GM06990 (cell line): ENCODE measurements around the gene USP24.

Source experiments
- DNase-seq: peaks from one replicate; pipeline ENCODE4 v3.0.0-alpha.2; 2011; ENCODE audit not compliant: insufficient read length; ENCODE audit errors: extremely low read depth
- H3K27me3 ChIP-seq: replicated peaks from 2 replicates; pipeline ENCODE4 v1.6.0; 2011; ENCODE audit warnings: low read length; ENCODE audit not compliant: control insufficient read depth, insufficient read depth
- H3K36me3 ChIP-seq: 2 replicates; pipeline ENCODE4 v1.5.1; 2011; ENCODE audit warnings: low read length; ENCODE audit not compliant: control insufficient read depth, insufficient read depth
- H3K4me3 ChIP-seq: replicated peaks from 2 replicates; pipeline ENCODE4 v1.5.1; 2011; ENCODE audit warnings: low read depth, mild to moderate bottlenecking, control low read depth, low read length
- TF ChIP-seq, protein P1 (sequence below): IDR thresholded peaks from 2 replicates; pipeline ENCODE4 v1.5.1; 2011; ENCODE audit warnings: low read length, control low read depth, mild to moderate bottlenecking, inconsistent platforms; ENCODE audit not compliant: insufficient read depth, poor library complexity, severe bottlenecking

USP24 gene

GRCh38 chr1:55039342-55040082 lies 175.7 kb downstream of the USP24 start, which contains the start of gene PCSK9:
Gene PCSK9, plus strand, starts transcription at chr1:55039548. Its CDS starts 290 bp downstream, at chr1:55039838.
- TF ChIP-seq, protein P1, sequence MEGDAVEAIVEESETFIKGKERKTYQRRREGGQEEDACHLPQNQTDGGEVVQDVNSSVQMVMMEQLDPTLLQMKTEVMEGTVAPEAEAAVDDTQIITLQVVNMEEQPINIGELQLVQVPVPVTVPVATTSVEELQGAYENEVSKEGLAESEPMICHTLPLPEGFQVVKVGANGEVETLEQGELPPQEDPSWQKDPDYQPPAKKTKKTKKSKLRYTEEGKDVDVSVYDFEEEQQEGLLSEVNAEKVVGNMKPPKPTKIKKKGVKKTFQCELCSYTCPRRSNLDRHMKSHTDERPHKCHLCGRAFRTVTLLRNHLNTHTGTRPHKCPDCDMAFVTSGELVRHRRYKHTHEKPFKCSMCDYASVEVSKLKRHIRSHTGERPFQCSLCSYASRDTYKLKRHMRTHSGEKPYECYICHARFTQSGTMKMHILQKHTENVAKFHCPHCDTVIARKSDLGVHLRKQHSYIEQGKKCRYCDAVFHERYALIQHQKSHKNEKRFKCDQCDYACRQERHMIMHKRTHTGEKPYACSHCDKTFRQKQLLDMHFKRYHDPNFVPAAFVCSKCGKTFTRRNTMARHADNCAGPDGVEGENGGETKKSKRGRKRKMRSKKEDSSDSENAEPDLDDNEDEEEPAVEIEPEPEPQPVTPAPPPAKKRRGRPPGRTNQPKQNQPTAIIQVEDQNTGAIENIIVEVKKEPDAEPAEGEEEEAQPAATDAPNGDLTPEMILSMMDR = no peak
- Histone ChIP-seq H3K27me3 (peaks cover 3% of the 10 kb centered on the region), H3K36me3 (no peaks in the 10 kb centered on the region), H3K4me3 (no peak within 1 kb of the TSS)
- DNase-seq = no peak

DNA sequence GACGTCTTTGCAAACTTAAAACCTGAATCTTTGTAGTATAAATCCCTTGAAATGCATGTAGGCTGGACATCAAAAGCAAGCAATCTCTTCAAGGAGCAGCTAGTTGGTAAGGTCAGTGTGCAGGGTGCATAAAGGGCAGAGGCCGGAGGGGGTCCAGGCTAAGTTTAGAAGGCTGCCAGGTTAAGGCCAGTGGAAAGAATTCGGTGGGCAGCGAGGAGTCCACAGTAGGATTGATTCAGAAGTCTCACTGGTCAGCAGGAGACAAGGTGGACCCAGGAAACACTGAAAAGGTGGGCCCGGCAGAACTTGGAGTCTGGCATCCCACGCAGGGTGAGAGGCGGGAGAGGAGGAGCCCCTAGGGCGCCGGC lies 176.2 kb downstream of the USP24 start:
- H3K27me3 ChIP-seq = peaks cover 3% of the 10 kb centered on the region
- no peaks in the 10 kb centered on the region for H3K36me3 ChIP-seq
- H3K4me3 ChIP-seq = no peak overlapping the region
- TF ChIP-seq, protein P1 = no peak
- DNase-seq = no peak

DNA sequence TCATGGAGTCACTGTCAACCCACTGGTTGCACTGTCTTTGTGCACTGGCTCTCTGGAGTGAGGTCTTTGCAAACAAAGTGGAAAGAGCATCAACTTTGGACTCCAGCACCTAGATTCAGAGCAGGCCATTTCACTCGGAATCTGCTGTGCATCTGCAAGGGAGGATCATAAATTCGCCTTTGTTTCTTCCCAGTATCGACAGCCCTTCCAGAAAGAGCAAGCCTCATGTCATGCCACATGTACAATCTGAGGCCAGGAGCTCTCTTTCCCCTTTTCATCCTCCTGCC lies 176.7 kb downstream of the USP24 start:
- Histone ChIP-seq H3K27me3 (peaks cover 3% of the 10 kb centered on the region), H3K4me3 (no peak overlapping the region), H3K36me3 (no peaks in the 10 kb centered on the region)
- TF ChIP-seq, protein P1 = no peak
- DNase-seq = no peak

- TF ChIP-seq, protein P1 = no peak
- H3K4me3 ChIP-seq = no peak overlapping the region
- no peak for DNase-seq
These were observed 177.2 kb downstream of the USP24 start for GRCh38 chr1:55037733-55038551.

DNA sequence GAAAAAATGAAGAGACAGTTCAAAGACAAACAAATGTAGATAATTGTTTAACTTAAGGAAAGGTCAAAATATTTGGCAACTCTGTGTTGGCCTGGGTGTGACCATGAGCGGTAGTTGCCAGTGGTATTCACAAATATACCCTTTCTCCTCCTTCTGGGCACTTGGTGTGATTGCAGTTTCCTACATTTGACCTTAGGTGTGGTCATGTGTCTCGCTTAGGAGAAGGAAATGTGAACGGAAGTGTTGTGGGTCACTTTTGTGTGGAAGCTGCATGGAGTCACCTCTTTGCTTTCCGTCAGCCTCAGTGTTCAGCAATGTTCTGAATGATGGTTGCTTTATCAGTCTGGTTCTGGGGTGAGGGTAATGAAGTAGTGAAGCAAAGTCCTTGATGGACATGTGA lies 179.3 kb downstream of the USP24 start:
- DNase-seq = no peak
- peaks cover 6% of the 10 kb centered on the region for H3K27me3 ChIP-seq

More at GRCh38 chr1:55037733-55038551, 177.2 kb downstream of the USP24 start:
- Histone ChIP-seq H3K36me3 (no peaks in the 10 kb centered on the region), H3K27me3 (peaks cover 5% of the 10 kb centered on the region)

More for the DNA sequence above, 179.3 kb downstream of the USP24 start:
- TF ChIP-seq, protein P1 = no peak
- Histone ChIP-seq H3K4me3 (no peak overlapping the region), H3K36me3 (no peaks in the 10 kb centered on the region)
